NCI-H1092 (cell line): Measurements from ENCODE around the gene NOP9.
"Not testable (repeated sequence)": the region's sequence is repeated elsewhere in the genome, so short reads cannot be mapped to it uniquely, and the experiment has no call there.

ENCODE experiments used
- DNase-seq: peaks from one replicate; lab custom pipeline; 2025; lab: John Stamatoyannopoulos, UW

Gene NOP9

GRCh38 chr14:24349742-24350141 lies 50.1 kb downstream of the NOP9 start:
- DNase-seq: no peak

- no peak for DNase-seq
These were observed 51.9 kb downstream of the NOP9 start for GRCh38 chr14:24351517-24351916.

GRCh38 chr14:24353559-24354481 lies 54.2 kb downstream of the NOP9 start:
- no peak for DNase-seq

DNA sequence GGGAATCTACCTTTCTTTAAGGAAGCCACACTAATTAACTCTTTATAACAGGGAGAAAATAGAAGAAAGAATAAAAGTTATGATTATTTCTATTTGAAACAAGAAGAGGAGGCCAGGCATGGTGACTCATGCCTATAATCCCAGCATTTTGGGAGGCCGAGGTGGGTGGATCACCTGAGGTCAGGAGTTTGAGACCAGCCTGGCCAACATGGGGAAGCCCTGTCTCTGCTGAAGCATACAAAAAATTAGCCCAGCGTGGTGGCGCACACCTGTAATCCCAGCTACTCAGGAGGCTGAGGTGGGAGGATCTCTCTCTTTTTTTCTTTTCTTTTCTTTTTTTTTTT lies 54.8 kb downstream of the NOP9 start:
- not testable (repeated sequence) for DNase-seq

- DNase-seq: no peak
These were observed 55.4 kb downstream of the NOP9 start for GRCh38 chr14:24355009-24355408.

GRCh38 chr14:24356208-24356607 lies 56.6 kb downstream of the NOP9 start:
- no peak for DNase-seq
